Mucosa of gallbladder (tissue), 1 donor: Measurements from ENCODE around the gene BRD1. TPM values are rescaled to one million over a fixed set of nuclear protein-coding genes. Genes with fewer than 3 reads are reported as not detected.
"Not testable (repeated sequence)": the region's sequence is repeated elsewhere in the genome, so short reads cannot be mapped to it uniquely, and the experiment has no call there.

ENCODE experiments used
- DNase-seq: peaks from one replicate; pipeline ENCODE4 v3.0.0-alpha.2; 2020; ENCODE audit warnings: low spot score
- total RNA-seq: library from RNA; stranded (reverse); gene quantifications from one replicate; pipeline ENCODE4 v1.2.1, GENCODE V29; 2021
- donor health status: DM: no; HTN: no; CAD: no.

BRD1 gene
- total RNA-seq, 1 donor from 2014 or later, result 45.3 TPM

GRCh38 chr22:49783926-49784629 is 43.6 kb downstream of the BRD1 start:
- DNase-seq, result no peak

GRCh38 chr22:49783036-49783746 is 44.5 kb downstream of the BRD1 start:
- no peak for DNase-seq

- DNase-seq, result not testable (repeated sequence)
Measured at GRCh38 chr22:49781886-49782285, 45.8 kb downstream of the BRD1 start.

GRCh38 chr22:49781289-49781782 is 46.3 kb downstream of the BRD1 start:
- no peak for DNase-seq

- no peak for DNase-seq
Measured at GRCh38 chr22:49780698-49781288, 46.9 kb downstream of the BRD1 start.

GRCh38 chr22:49779853-49780697 is 47.6 kb downstream of the BRD1 start:
- DNase-seq, result no peak

- DNase-seq, result no peak
Measured at GRCh38 chr22:49779211-49779610, 48.5 kb downstream of the BRD1 start.

- no peak for DNase-seq
Measured at GRCh38 chr22:49777569-49778249, 50.0 kb downstream of the BRD1 start.

- no peak for DNase-seq
Measured at GRCh38 chr22:49776891-49777290, 50.8 kb downstream of the BRD1 start.

- no peak for DNase-seq
Measured at GRCh38 chr22:49775867-49776511, 51.7 kb downstream of the BRD1 start.

- DNase-seq, result no peak
Measured at GRCh38 chr22:49775191-49775866, 52.3 kb downstream of the BRD1 start.

- no peak for DNase-seq
Measured at GRCh38 chr22:49774499-49775151, 53.0 kb downstream of the BRD1 start.

GRCh38 chr22:49774046-49774445 is 53.6 kb downstream of the BRD1 start:
- no peak for DNase-seq

GRCh38 chr22:49773531-49773930 is 54.1 kb downstream of the BRD1 start:
- DNase-seq, result no peak

GRCh38 chr22:49772692-49773091 is 55.0 kb downstream of the BRD1 start:
- DNase-seq, result no peak

GRCh38 chr22:49771266-49772065 is 56.2 kb downstream of the BRD1 start:
- no peak for DNase-seq

- no peak for DNase-seq
Measured at GRCh38 chr22:49770547-49771265, 57.0 kb downstream of the BRD1 start.
